Activated T-helper 1 cell treated with Interleukin-2 at 50 U/mL for 16 hours (primary cell): ENCODE measurements around the gene HLTF.

ENCODE experiments used
- DNase-seq: peaks from one replicate; pipeline ENCODE4 v3.0.0-alpha.2; 2020; ENCODE audit warnings: low read depth

Gene HLTF

DNA sequence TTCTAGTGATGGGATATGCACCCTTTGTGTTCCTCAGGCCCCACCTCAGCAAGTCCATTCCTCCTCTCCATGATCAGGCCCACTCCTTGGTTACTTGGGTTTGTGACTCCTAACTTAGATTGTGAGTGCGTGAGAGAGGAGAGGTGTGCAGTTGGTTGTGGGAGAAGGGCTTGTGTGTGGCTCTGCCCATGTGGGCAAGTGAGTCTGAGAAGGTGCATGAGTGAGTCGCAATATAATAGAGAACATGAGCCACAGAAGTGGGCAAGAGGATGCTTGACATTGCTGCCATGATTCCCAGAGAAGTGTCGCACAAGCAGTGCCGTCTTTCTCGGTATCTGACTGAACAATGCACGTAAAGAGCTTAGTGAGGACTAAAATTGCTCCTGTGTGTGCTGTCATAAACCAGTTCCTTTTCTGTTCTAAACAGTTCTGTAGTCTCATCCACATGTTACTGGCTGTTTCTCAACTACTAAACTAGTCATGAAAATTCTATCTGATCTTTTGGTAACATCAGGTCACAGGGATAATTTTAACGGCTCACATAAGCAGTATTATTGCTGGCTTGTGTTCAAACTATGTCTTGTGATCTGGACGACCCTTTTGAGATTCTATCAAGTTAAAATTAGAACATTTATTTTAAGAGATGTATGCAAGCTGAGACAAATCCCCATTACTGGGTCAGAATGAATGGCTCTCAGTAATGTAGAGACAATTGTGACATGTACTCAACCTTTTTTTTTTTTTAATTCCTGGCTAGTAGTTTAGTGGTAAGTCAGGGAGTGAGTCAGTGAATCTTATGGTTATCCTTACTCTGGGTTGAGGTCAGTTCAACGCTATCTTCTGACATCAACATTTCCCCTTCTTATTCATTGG lies 69.4 kb downstream of the HLTF start:
- DNase-seq = no peak

DNA sequence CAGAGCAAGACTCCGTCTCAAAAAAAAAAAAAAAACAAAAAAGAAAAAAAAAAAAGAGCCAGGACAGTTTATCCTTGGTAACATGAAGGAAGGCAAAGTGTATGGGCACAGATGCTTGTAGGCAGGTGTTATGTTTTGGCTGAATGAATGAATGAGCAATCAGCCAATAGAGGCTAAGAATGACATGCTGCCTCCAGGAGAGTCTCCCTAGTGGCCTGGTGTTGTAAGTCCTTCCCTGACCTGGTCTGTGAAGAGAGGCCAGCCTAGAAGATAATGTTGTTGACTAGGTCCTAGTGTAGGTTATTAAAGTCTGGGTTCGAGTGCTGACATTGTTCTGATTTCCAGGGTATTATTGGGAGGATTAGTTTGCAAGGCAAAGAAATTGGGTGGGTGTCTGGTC lies 70.1 kb downstream of the HLTF start:
- DNase-seq = no peak

DNA sequence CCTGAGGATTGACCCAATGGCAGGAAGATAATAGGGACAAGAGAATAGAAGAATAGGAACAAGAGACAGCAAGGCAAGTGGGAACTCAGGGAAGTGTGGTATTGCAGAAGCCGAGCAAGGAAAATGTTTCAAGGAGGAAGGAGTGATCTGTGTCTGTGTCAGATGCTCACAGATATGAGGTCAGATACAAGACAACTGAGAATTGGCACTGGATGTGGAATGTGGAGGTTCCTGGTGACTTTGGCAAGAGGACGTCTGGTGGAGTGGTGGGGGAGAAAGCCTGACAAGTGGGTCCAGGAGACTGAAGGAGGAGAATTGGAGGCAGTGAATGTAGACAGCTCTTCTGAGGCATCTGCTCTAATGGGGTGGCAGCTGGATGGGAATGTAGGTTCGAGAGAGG lies 70.9 kb downstream of the HLTF start:
- DNase-seq = no peak

DNA sequence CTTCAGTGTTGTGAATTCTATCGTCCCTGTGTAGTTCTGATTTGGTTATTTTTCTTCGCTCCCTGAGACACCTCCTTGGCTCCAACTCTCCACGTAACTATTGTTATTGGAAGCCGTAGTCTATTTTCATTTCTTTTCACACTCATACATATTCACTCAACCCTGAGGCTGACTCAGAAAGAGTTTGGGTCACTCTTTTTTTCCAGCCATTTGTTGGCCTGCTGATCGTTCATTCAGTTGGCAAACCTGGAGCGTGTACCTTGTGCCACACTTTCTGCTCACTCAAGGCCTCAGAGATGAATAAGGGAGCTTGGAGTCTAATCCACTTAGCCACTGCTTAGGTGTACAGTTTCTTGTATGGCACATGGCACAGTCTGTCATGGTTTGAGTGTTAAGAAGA lies 72.6 kb downstream of the HLTF start:
- no peak for DNase-seq

DNA sequence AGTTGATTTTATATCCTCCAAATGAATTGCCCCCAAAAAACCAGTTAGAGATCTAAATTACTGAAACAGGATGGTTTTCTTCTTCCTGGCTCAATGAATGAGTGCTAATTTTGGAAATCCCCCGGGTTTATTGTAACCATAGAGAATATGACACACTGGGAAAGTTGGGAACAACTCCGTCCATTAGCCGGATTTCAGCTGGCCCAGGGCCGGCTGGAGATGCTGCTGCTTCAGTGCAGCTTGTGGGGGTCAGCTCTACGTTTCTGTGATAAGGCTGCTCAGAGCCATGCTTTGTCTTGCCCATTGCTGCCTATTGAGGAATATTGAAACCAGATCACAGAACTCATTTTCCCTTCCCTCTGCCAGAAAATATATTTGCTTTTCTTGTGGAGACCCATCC lies 74.7 kb downstream of the HLTF start:
- no peak for DNase-seq

DNA sequence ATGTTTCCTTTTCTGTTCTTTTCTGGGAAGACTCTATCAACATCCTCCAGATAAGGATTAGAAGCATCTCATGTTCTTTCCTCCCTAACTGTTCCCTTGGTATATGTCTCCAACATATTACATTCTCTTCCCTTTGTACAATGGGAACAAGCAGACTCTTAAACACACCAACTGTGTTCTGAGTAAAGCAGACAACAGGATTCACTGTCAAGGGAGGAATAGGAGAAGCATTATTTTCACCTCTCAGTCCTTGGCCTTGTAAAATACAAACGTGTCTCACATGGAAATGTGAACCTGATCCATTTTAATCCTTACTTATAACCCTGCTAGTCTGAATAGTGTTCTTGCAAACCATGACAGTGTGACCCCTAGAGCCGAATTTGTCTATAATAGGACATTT lies 75.4 kb downstream of the HLTF start:
- no peak for DNase-seq

DNA sequence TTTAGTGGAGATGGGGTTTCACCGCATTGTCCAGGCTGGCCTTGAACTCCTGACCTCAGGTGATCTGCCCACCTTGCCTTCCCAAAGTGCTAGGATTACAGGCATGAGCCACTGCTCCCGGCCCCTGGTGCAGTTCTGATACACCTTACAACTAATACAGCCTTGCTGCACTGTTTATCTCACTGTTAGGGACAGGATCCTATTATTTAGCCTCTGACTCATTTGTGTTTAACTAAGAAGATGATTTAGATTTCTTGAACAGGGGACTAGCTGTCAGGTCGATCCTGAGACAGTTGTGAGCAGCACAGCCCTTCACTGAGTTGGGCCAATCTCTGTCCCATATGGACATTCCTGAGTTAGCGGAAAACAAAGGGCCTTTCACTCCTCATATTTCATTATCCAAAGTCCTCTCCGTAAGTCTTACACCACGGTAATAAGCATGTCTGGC lies 75.8 kb downstream of the HLTF start:
- no peak for DNase-seq

DNA sequence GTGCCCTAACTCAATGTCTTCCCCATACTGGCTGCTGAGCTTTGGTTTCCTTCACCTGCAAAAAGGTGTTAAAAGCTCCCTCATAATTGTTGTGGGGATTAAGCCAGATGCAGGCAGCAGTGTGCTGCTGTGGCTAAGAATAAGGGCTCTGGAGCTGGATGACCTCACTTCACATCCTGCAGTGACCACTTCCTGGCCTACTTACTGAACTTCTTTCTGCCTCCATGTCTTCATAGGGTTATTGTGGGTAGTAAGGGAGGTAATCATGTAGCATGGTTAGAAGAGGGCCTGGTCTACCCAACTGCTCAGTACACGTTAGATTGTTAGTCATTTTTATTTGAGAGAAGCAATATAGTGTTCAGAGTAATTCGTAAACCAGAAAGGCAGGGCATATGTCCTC lies 76.6 kb downstream of the HLTF start:
- no peak for DNase-seq

DNA sequence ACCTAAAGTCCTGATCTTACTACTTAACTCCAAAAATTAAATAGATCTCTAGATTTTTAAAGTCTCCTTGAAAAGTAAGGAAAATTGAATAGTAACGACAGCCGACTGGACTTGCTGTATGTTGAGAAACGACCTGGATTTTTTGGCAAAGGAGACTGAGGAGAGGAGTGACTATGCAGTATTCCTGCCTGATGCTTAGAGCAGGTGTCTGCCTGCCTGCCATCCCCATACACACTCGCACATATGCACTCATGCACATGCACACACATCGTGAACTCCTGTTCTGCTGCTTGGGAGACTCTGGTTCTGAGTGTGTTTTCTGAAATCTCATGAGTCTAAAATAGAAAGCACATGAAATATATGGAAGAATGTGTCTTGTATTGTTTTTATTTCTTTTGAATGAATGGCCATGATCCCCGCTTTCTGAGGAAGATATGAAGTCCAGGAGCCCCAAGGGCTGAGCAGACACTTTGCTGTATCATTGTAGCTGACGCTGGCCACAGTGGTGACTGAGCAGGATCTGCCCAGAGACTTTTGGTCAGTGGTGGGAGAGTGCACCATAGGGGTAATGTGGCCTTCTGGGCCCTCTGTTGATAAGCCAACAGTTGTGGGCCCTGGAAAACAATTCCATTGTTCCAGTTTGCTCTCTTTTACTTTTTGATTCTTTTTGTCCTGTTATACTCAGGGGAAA lies 78.6 kb downstream of the HLTF start:
- DNase-seq = no peak

DNA sequence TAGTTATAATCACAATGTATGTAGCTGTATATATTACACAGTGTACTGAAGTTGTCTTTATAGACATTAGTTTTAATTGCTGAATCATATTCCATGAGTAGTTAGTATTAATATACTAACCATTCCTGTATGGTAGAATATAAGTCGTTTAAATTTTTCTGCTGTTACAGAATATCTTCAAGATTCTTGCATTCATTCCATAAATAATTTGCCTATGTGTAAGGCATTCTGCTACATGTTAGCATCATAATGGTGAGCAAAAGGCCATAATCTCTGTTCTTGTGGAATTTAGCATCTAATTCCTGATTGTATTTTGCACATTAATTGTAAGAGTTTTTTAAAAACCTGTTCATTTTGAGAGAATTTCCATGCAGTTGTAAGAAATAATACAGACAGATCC lies 80.9 kb downstream of the HLTF start:
- DNase-seq = no peak

DNA sequence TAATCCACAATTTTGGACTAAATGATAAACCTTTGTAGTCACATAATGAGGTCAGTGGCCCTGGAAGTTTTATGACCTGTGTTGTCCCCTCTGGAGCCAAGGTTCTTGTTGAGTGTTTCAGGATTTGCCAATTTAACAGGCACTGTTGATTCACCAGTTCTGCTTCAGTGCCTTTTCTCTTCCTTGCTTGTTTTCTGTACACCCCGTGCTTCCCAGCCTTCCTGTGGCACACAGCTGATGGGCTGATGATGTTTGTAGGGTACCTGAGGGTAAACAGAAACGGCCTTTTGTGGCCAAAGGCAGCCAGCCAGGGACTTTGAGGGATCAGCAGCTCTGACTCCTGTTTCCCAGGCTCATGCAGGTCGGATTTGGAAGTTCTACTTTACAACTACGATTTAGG lies 81.7 kb downstream of the HLTF start:
- DNase-seq = no peak

DNA sequence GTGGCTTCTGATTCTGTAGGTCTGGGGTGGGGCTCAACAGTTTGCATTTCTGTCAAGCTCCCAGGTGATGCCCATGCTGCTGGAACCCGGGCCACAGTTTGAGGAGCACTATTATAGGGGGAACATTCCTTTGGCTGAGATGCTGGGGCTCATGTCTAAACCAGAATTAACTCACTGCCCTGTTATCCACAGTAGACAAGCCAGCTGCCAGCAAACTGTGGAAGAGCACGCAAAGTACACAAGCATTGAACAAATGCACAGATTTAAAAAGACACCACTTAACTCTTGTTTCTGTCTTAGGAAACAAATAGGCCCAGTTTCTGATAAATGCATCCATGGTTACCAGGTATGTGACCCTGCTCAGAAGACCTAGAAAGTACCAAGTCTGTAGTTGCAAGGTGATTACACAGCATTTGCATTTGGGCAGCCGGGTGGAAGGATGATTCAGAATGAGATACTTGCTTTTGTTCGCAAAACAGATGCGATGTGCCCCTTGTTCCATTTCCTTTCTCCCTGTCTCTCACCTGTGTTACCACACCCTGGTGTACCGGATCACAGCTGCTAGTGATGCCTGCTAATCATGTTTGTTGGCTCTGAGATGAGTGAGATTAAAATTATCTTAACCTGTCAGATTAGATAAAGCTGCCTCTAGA lies 82.6 kb downstream of the HLTF start:
- DNase-seq = no peak

DNA sequence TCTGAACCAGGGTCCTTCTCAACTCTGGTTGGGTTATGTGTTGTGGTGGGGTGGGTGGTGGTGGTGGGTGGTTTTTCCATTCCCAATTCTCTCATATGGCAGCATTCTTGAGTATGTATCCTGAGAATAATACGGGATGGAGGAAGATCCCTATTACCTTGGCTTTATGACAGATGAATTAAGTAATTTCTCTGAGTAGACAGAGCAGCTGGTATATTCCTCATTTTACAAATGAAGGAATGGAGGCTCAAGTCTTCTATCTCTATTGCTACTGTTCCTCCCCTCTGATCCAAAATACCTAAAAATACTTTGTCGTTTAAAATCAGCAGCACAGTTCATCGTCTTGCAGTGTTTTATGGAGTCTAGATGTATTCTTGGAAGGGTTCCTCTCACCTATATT lies 84.6 kb downstream of the HLTF start:
- DNase-seq = no peak

DNA sequence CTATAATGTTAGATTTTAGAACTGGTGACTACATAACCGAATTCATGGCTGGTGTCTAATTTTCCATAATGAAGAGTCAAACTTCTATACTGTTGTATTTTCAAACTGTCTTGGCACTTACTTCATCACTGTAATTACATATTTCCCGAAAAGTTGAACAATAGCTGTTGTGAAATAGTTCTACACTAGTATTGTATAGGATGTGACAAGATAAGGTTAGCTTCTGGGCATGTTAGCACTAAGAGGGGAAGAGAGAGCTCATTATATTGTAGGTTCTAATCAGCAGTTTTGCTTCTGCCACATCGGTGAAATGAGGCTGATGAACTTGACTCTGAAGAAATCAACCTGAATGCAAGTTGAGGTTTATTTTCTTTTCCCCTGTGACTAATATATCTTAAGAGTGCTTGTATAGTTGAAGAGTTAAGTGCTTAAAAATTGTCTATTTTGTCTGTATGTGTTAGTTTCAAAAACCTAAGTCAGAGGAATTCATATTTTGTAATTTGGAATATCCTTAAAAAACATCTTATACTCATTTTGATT lies 86.1 kb downstream of the HLTF start:
- DNase-seq = no peak

DNA sequence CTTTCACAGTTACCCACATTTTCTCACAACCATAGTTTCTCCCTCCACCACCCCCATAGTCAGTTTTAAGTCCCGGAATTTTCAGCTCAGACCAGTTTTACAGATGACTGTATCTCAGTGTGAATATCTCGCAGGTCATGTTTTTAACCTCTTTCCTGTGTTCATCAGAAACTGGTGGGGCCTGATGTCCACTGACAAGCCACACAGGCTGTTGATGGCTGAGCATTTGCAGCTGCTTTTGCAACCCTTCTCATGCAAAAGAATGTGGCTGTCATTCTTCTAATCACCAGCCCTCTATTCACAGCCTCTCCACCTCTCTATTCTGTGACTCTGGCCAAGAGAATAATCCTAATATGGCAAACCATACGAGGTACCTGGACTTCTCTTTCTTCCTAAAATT lies 86.5 kb downstream of the HLTF start:
- DNase-seq = no peak

DNA sequence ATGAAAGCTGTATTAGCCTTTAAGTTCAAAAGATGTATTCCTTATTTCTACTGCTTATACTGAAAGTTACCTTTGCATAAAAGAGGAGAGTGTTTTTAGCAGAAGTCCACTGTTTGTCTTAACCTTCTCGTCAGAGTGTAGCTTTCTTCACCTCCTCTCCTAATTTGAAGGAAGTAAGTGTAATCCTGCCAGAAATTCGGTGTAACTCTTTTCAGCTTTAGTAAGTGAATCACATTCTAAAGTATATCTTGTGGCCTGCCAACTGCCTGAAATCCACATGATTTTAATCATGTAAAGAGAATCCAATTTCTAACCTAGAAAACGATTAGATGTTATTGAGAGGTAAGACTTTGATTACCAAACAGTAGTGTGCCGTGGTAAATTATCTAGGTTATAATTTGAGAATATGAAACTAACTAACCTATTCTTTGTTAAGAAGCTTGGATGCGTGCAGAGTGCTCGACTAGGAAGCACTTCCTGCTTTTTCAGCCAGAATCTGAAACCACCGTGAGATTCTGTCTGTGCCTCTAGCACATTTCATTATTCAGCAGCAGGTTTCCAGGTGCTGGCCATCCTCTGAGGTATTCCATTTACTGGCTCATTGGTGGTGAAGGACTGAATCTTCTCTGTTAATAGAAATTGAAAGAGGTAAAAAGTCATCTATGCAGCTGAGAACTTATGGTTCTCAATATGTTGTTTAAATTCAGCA lies 87.5 kb downstream of the HLTF start:
- DNase-seq = no peak

DNA sequence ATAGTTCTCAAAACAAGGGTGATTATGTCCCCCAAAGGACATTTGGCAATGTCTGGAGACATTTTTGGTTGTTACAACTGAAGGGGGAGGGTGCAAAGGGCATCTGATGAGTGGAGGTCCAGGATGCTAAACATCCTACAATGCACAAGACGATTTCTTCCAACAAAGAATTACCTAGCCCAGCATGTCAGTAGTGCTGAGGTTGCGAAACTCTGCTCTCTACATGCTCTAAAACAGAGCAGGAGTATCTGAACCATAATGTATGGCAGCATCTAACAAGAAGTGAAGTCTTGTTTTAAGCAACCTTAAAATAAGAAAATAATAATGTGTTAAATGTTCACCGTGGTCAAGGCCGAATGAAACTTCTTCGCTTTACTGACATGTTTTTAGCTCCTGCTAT lies 88.0 kb downstream of the HLTF start:
- DNase-seq = no peak

DNA sequence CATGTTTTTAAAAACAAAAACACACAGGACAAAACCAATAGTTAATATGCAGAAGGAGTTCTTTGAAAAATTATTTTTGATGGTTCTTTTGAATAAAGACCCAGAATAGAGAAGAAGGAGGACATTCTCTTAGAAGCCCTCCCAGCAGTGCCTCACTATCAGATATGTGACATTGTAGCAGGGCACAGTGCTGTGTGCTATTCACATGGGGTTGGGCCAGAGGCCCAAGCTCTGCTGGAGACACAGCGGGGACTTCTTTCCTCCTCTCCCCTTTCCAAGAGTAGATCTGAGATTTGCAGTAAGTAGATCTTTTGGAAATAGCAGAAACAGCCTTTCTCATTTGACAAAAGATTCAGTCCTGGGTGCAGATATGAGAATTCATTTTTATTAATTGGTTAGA lies 88.7 kb downstream of the HLTF start:
- no peak for DNase-seq

DNA sequence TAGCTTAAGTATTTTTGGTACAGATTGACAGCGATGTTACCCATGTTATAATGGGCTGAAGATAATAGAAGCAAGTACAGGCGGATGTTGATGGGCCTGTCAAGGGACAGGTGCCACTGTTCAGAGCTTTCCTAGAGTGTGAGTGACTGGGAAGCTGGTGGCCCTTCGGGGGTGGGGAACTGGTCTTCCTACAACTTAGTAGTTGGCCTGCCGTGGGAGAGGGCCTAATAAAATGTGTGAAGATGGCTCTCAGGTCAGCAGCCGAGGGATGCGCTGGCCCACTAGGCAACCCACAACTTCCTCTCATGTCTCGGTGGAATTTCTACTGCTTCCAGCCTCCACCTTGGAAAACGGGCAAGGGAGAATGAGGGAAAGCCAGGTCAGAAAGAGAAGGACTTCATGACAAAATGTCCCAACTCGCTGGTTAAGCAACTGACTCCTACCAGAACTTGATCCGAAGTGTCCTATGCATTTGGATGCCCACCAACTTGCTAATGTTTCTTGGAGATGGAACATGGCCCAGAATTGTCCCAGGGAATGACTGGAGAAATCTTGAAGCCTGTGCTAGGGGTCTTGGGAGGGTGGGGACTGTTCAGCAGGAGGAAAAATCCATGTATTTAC lies 93.6 kb downstream of the HLTF start:
- no peak for DNase-seq

DNA sequence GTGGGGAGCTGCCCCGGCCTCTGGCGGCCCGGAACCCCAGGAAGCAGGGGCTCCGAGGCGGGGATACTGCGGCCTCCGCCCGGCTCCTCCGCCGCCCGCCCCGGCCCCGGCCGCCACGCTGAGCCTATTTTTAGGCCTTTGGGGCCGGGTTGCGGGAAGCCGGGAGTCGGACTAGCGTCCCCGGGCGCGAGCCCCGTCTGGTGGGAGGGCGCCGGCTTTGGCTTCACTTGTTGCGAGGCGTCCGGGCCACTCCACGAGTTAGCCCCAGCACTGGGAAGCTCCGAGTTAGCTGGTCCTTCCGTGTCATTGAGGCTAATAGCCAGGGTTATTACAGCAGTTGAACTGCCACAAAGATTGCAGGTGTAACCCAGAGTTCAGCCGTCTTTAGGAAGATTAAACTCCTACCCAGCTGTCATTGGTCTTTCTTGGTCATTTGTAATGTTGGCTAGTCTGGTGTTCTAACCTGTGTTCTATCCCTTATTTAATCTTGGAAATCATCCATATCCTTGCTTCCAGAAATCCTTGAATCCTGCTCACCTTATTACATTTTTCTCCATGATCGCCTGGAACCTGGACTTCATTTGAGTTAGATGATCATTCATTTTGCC lies 94.2 kb downstream of the HLTF start:
- peak; percentile 10 for DNase-seq
